ENCODE measurements around the gene FLT1.

Gene FLT1

GRCh38 chr13:28528388-28528787 lies 33.5 kb upstream of the FLT1 start:
- DNase-seq = no peak

- no peak for DNase-seq
These were observed 32.7 kb upstream of the FLT1 start for GRCh38 chr13:28527629-28528028.

- DNase-seq = no peak
These were observed 31.9 kb upstream of the FLT1 start for GRCh38 chr13:28526876-28527275.

- DNase-seq = no peak
These were observed 27.9 kb upstream of the FLT1 start for GRCh38 chr13:28522871-28523270.

- DNase-seq = no peak
These were observed 18.8 kb upstream of the FLT1 start for GRCh38 chr13:28513745-28514144.

GRCh38 chr13:28510542-28510941 lies 15.6 kb upstream of the FLT1 start:
- no peak for DNase-seq

GRCh38 chr13:28510066-28510465 lies 15.1 kb upstream of the FLT1 start:
- DNase-seq = no peak

GRCh38 chr13:28505543-28506135 lies 10.7 kb upstream of the FLT1 start:
- no peak for DNase-seq

- no peak for DNase-seq
These were observed 8.4 kb upstream of the FLT1 start for GRCh38 chr13:28503182-28503967.

GRCh38 chr13:28501547-28501946 lies 6.6 kb upstream of the FLT1 start:
- DNase-seq = no peak

GRCh38 chr13:28499609-28500008 lies 4.7 kb upstream of the FLT1 start:
- no peak for DNase-seq

- no peak for DNase-seq
These were observed 3.7 kb upstream of the FLT1 start for GRCh38 chr13:28498481-28499115.

- no peak for DNase-seq
These were observed 2.4 kb upstream of the FLT1 start for GRCh38 chr13:28497143-28497876.

GRCh38 chr13:28496188-28496564 lies 1.2 kb upstream of the FLT1 start:
- no peak for DNase-seq

GRCh38 chr13:28495538-28496187 lies 735 bp upstream of the FLT1 start:
- DNase-seq = no peak

GRCh38 chr13:28494504-28494777 lies 487 bp downstream of the FLT1 start:
- no peak for DNase-seq

- no peak for DNase-seq
These were observed 1.0 kb downstream of the FLT1 start for GRCh38 chr13:28493740-28494503.

GRCh38 chr13:28492569-28493367 lies 2.2 kb downstream of the FLT1 start:
- no peak for DNase-seq

GRCh38 chr13:28490061-28490460 lies 4.9 kb downstream of the FLT1 start:
- DNase-seq = no peak

- DNase-seq = no peak
These were observed 5.4 kb downstream of the FLT1 start for GRCh38 chr13:28489524-28489931.

GRCh38 chr13:28488376-28489005 lies 6.4 kb downstream of the FLT1 start:
- DNase-seq = no peak
